Peyer's patch (tissue), 4 donors: ENCODE measurements around the gene OR1C1. TPM values are rescaled to one million over a fixed set of nuclear protein-coding genes. Genes with fewer than 3 reads are reported as not detected.
"Not testable (repeated sequence)": the region's sequence is repeated elsewhere in the genome, so short reads cannot be mapped to it uniquely, and the experiment has no call there.

Source experiments
- DNase-seq, 3 donors: peaks; one replicate each; pipeline ENCODE4 v3.0.0-alpha.2; 2017 to 2019
- H3K27ac ChIP-seq, 4 donors: fragments of 200-600 bp; sonication (generic); one replicate each; pipeline ENCODE4 v1.5.1; 2016 to 2019
- H3K27me3 ChIP-seq, 2 donors: fragments of 200-600 bp; sonication (generic); one replicate each; pipeline ENCODE4 v1.5.1; 2019
- H3K36me3 ChIP-seq, 3 donors: fragments of 200-600 bp; sonication (generic); one replicate each; pipeline ENCODE4 v1.5.1; 2016 to 2019
- H3K4me1 ChIP-seq, 4 donors: fragments of 200-600 bp; sonication (generic); one replicate each; pipeline ENCODE4 v1.5.1; 2016 to 2019
- H3K4me3 ChIP-seq, 4 donors: fragments of 200-600 bp; sonication (generic); 1 replicate in 3 of 4; 2 replicates in 1 of 4; pipeline ENCODE4 v1.5.1; 2016 to 2019; ENCODE audit warnings: mild to moderate bottlenecking in 1 of 4
- H3K9me3 ChIP-seq, 4 donors: fragments of 200-600 bp; sonication (generic); one replicate each; pipeline ENCODE4 v1.5.1; 2016 to 2019; ENCODE audit warnings: mild to moderate bottlenecking in 1 of 4
- CTCF ChIP-seq, 6 experiments: fragments of 450-650 bp in 4 of 6; fragments of 200-600 bp in 2 of 6; sonication (generic) in 1 of 6; IDR thresholded peaks; one replicate each; pipeline ENCODE4 v1.5.1; 2017 to 2019; ENCODE audit warnings: antibody characterized with exemption in 6 of 6, mild to moderate bottlenecking in 3 of 6, moderate library complexity in 1 of 6
- POLR2A ChIP-seq, 2 donors: fragments of 450-650 bp; IDR thresholded peaks; one replicate each; pipeline ENCODE4 v1.5.1; 2017; ENCODE audit warnings: antibody characterized with exemption in 2 of 2, mild to moderate bottlenecking in 2 of 2, moderate library complexity in 2 of 2
- total RNA-seq, 4 donors: library from RNA; depleted of rRNA; stranded (reverse); fragments of >200 nt; gene quantifications; one replicate each; pipeline ENCODE4 v1.1.0, GENCODE V29; 2016

Gene OR1C1
- total RNA-seq = not detected

GRCh38 chr1:247760456-247760855 is at the start of gene OR1C1:
Gene OR1C1 (minus strand): TSS chr1:247760556. CDS start chr1:247758406, 2,150 bp downstream.
- H3K27me3 ChIP-seq = no peaks in the 10 kb centered on the region
- TF ChIP-seq CTCF (IDR thresholded peaks at IDR 0.05) (no peak), POLR2A (IDR thresholded peaks at IDR 0.05) (no peak)
- H3K36me3 ChIP-seq = no peaks in the 10 kb centered on the region
- H3K9me3 ChIP-seq = no peaks in the 10 kb centered on the region
- no peak for DNase-seq
- H3K4me3 ChIP-seq = no peak within 1 kb of the TSS
- H3K4me1 ChIP-seq = no peaks in the 10 kb centered on the region
- no peak within 1 kb of the TSS for H3K27ac ChIP-seq

- peaks cover 0 to 4% (median 0%) of the 10 kb centered on the region in 4 donors for H3K9me3 ChIP-seq
- no peaks in the 10 kb centered on the region for H3K27me3 ChIP-seq
- DNase-seq = no peak
- H3K27ac ChIP-seq = no peak overlapping the region
- no peak overlapping the region for H3K4me3 ChIP-seq
- no peaks in the 10 kb centered on the region for H3K36me3 ChIP-seq
- TF ChIP-seq CTCF (IDR thresholded peaks at IDR 0.05) (no peak), POLR2A (IDR thresholded peaks at IDR 0.05) (no peak)
- H3K4me1 ChIP-seq = no peaks in the 10 kb centered on the region
Measured at GRCh38 chr1:247797518-247797917, 37.2 kb upstream of the OR1C1 start.

DNA sequence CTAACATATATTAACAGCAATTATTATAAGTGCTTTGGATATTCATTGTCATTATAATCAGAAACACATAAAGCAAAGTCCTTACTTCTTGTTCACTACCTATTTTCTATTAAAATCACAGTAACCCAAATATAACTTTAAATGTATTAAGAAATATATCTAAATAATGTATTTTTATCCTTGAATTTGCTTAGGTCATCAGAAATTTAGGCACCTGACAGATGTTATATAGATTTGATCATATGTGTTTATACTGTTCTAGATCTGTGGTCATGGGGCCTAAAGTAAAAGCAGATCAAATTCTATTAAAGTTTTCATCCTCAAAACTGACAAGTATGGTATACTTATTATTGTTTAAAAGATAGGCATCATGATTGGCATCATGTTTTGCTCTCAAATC is 9.2 kb upstream of the OR1C1 start:
- Histone ChIP-seq H3K27ac (no peak overlapping the region), H3K4me1 (no peaks in the 10 kb centered on the region), H3K9me3 (no peaks in the 10 kb centered on the region), H3K4me3 (no peak overlapping the region), H3K27me3 (no peaks in the 10 kb centered on the region), H3K36me3 (no peaks in the 10 kb centered on the region)
- no peak for DNase-seq
- TF ChIP-seq POLR2A (IDR thresholded peaks at IDR 0.05) = no peak
- no peak for TF ChIP-seq CTCF (IDR thresholded peaks at IDR 0.05)

GRCh38 chr1:247754311-247754710 is 6.0 kb downstream of the OR1C1 start:
- H3K4me3 ChIP-seq, H3K27ac ChIP-seq, H3K27me3 ChIP-seq, H3K36me3 ChIP-seq, DNase-seq, H3K4me1 ChIP-seq: not testable (repeated sequence)
- peaks cover 0 to 16% (median 0%) of the 10 kb centered on the region in 4 donors for H3K9me3 ChIP-seq

DNA sequence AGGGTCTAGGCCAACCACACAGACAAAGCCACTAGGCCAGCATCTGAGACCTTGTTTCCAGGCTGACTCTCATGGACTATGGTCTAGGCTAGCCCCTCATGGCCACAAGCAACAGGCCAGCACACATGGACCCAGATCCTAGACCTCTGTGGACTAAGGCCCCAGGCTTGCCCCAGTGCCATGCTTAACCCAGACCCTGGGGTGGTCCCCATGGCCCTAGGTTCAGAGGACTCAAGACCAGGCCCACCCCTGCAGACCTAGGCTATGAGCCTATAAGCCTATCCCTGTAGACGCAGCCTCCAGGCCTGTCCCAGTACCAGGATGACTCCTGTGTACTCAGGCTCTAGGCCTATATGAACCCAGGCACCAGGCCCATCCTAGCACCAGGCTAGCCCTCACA is 10.5 kb downstream of the OR1C1 start:
- Histone ChIP-seq H3K36me3 (no peaks in the 10 kb centered on the region), H3K27ac (no peak overlapping the region), H3K4me1 (no peaks in the 10 kb centered on the region), H3K4me3 (no peak overlapping the region), H3K27me3 (no peaks in the 10 kb centered on the region), H3K9me3 (peaks cover 0 to 20% (median 0%) of the 10 kb centered on the region in 4 donors)
- TF ChIP-seq POLR2A (IDR thresholded peaks at IDR 0.05) = no peak
- no peak for TF ChIP-seq CTCF (IDR thresholded peaks at IDR 0.05)
- DNase-seq = no peak

DNA sequence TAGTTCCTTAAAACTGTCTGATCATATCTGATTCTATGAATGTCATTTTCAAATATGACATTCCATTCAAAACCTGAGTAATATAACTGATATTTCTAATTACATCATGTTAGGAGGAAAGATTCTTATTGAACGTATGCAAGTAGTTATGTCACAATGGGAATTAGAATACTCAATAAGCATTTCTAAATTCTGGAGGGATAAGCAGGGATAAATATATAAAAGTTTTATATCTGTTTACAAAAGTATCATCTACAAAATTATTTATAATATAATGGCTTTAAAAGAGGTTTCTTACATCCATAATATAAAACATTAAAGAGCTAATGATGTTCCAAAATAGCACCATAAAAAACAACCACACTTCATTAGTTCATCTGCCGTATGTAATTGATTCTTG is 12.3 kb downstream of the OR1C1 start, which contains the start of gene OR14A2:
Gene OR14A2, minus strand, starts transcription at position 101 of the 400 bp plus-strand sequence.
- Histone ChIP-seq H3K4me3 (no peak within 1 kb of the TSS), H3K4me1 (no peaks in the 10 kb centered on the region), H3K27me3 (no peaks in the 10 kb centered on the region), H3K9me3 (peaks cover 0 to 20% (median 0%) of the 10 kb centered on the region in 4 donors), H3K27ac (no peak within 1 kb of the TSS), H3K36me3 (no peaks in the 10 kb centered on the region)
- no peak for DNase-seq
- TF ChIP-seq POLR2A (IDR thresholded peaks at IDR 0.05) (no peak), CTCF (IDR thresholded peaks at IDR 0.05) (no peak)
